ENCODE results near the gene C2orf42.

DNA sequence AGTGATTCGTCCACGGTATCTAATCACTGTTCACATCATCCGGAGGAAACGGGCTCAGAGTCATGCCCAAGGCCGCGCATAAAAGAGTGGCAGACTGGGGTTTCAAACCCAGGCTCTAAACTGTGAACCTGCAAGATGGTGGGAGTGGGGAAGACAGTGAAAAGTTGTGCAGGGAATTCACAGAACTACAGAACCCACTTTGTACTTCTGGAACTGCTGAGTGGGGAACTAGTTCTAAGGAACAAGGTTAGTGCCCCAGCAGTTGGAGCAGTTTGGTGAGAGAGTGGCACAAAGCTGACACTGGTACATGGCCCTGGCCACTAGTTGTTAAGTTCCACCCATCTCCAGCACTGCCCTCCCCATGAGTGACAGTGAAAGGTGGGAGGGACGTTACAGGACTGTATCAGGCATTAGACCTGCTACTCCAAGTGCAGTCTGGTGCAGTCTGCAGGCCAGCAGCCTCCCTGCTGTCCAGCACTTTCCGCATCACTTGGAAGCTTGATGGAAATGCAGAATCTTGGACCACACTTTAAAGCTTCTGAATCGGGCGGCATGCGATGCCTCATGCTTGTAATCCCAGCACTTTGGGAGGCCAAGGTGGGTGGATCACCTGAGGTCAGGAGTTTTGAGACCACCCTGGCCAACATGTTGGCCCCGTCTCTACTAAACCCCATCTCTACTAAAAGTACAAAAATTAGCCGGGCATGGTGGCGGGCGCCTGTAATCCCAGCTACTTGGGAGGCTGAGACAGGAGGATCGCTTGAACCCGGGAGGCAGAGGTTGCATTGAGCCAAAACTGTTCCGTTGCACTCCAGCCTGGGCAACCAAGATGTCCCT lies 47.3 kb downstream of the C2orf42 start:
- TF ChIP-seq CTCF (conservative IDR thresholded peaks at IDR 0.05; ENCODE audit: low read length) = no peak
- no peak for TF ChIP-seq EZH2phosphoT487 (IDR thresholded peaks at IDR 0.05; ENCODE audit: borderline replicate concordance)

All from Loucy (cell line).